ENCODE data around the gene CALML3. TPM values are rescaled to one million over a fixed set of nuclear protein-coding genes. Genes with fewer than 3 reads are reported as not detected.

Gene CALML3
- total and polyA plus RNA-seq, 7 donors: 0.03 TPM; not detected in 6

DNA sequence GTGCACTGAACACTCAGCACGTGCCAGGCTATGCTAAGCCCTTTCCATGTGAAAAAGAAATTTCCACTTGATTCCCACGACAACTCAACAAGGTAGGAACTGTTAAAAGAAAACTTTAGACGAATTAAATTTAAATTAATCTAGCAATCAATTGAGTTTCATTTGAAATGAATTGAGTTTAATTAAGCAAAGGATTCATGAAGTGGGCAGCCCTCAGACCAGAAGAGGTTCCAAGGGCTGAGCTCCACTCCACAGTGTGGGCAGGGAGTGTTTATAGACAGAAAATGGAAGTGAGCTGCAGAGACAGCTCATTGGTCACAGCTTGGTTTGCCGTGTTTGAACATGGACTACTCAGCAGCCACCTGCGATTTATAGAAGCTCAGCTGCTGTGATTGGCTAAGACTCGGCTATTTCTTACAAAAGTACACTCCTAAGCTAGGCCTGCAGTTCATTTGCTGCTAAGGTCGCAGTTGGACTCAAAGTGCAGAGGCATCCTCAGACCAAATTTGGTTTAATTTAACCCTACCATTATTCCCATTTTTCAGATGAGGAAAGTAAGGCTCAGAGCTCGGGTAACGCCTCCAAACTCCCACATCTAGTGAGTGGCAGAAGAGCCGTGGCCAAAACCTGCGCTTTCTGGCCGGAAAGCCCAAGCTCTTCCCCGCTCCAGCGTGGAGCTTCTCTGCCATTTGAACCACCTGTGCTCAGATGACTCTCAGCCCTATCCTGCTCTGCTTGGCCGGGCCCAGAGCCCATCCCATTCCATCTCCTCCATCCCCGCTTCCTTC lies 24.9 kb downstream of the CALML3 start:
- H3K27ac ChIP-seq: no peak overlapping the region

GRCh38 chr10:5550250-5550545 lies 25.4 kb downstream of the CALML3 start:
- no peak for DNase-seq
- no peak overlapping the region for H3K27ac ChIP-seq
- no peak for ATAC-seq
- peaks cover 4% of the 10 kb centered on the region for H3K4me1 ChIP-seq
- TF ChIP-seq, protein P1, sequence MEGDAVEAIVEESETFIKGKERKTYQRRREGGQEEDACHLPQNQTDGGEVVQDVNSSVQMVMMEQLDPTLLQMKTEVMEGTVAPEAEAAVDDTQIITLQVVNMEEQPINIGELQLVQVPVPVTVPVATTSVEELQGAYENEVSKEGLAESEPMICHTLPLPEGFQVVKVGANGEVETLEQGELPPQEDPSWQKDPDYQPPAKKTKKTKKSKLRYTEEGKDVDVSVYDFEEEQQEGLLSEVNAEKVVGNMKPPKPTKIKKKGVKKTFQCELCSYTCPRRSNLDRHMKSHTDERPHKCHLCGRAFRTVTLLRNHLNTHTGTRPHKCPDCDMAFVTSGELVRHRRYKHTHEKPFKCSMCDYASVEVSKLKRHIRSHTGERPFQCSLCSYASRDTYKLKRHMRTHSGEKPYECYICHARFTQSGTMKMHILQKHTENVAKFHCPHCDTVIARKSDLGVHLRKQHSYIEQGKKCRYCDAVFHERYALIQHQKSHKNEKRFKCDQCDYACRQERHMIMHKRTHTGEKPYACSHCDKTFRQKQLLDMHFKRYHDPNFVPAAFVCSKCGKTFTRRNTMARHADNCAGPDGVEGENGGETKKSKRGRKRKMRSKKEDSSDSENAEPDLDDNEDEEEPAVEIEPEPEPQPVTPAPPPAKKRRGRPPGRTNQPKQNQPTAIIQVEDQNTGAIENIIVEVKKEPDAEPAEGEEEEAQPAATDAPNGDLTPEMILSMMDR (IDR thresholded peaks at IDR 0.05): no peak
- no peaks in the 10 kb centered on the region for H3K9me3 ChIP-seq
- intact Hi-C loops (cut with DNase I): no loop called here
- no peaks in the 10 kb centered on the region for H3K27me3 ChIP-seq (ENCODE audit: insufficient read depth in 3 of 3, low read length in 2 of 3)
- WGBS, 3 donors: 83 to 100% (median 94%) methylated on average over 1 of the region's 1 CpG
- H3K36me3 ChIP-seq (ENCODE audit: insufficient read depth in 1 of 2, low read depth in 1 of 2): no peaks in the 10 kb centered on the region
- H3K4me3 ChIP-seq: no peak overlapping the region

More for the DNA sequence above, 24.9 kb downstream of the CALML3 start:
- Histone ChIP-seq H3K27me3 (ENCODE audit: insufficient read depth in 3 of 3, low read length in 2 of 3) (no peaks in the 10 kb centered on the region), H3K9me3 (no peaks in the 10 kb centered on the region), H3K36me3 (ENCODE audit: insufficient read depth in 1 of 2, low read depth in 1 of 2) (no peaks in the 10 kb centered on the region), H3K4me3 (no peak overlapping the region), H3K4me1 (peaks cover 4% of the 10 kb centered on the region)
- peak; percentile 8 to 44 for DNase-seq
- WGBS, 3 donors: 91 to 92% (median 92%) methylated on average over 16 of the region's 16 CpGs
- intact Hi-C loops (cut with DNase I): no loop called here
- TF ChIP-seq, protein P1 (IDR thresholded peaks at IDR 0.05): no peak
- no peak for ATAC-seq

- ATAC-seq: no peak
- no peaks in the 10 kb centered on the region for H3K9me3 ChIP-seq
- no peak overlapping the region for H3K27ac ChIP-seq
- peaks cover 4% of the 10 kb centered on the region for H3K4me1 ChIP-seq
- H3K27me3 ChIP-seq (ENCODE audit: insufficient read depth in 3 of 3, low read length in 2 of 3): no peaks in the 10 kb centered on the region
- intact Hi-C loops (cut with DNase I): no loop called here
- TF ChIP-seq, protein P1 (IDR thresholded peaks at IDR 0.05): no peak
- peak; percentile 7 to 33 for DNase-seq
- H3K36me3 ChIP-seq (ENCODE audit: insufficient read depth in 1 of 2, low read depth in 1 of 2): no peaks in the 10 kb centered on the region
- no peak overlapping the region for H3K4me3 ChIP-seq
- 88 to 91% (median 90%) methylated on average over 17 of the region's 17 CpGs for WGBS, 3 donors
Observed at GRCh38 chr10:5550621-5551530, 26.1 kb downstream of the CALML3 start.

DNA sequence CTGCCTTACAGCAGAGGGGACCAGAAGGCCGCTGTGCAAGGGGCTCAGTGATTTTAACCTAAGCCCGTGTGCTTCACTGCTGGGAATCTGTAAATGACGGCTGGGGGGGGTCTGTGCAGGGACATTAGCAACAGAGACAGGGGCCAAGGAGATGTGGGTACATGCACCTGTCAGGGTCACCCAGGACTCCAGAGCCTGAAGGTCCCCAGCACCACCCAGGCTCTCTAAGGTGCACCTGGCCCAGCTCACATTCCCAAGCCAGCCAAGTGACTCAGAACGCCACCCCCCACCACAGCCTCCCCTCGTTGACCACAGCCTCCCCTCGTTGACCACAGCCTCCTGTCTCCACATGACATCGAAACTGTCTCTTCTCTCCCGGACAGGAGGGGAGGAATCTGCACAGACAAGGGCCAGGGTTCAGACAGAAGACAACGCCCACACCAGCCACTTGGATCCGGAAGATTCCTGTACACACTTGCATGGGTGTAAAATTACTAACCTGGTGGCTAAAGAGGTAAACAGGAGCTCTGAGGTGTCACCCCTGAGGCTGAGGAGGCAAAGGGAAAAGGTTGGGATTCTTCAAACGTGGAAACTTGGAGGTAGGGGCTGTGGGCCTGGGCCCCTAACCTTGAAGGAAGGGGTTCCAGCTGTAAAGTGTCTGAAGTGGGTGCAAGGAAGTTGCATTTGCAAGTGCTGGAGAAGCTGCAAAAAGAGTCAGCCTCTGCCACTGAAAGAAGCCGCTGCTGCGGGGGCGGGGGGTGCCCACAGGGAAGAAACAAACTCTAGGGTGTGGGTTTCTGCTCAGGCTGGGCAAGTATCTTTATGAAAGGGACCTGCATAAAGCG lies 27.0 kb downstream of the CALML3 start:
- Histone ChIP-seq H3K4me3 (no peak overlapping the region), H3K27me3 (ENCODE audit: insufficient read depth in 3 of 3, low read length in 2 of 3) (no peaks in the 10 kb centered on the region), H3K4me1 (no peaks in the 10 kb centered on the region), H3K36me3 (ENCODE audit: insufficient read depth in 1 of 2, low read depth in 1 of 2) (no peaks in the 10 kb centered on the region), H3K9me3 (no peaks in the 10 kb centered on the region), H3K27ac (no peak overlapping the region)
- intact Hi-C loops (cut with DNase I): no loop called here
- 86 to 94% (median 89%) methylated on average over 15 of the region's 15 CpGs for WGBS, 3 donors
- TF ChIP-seq, protein P1 (IDR thresholded peaks at IDR 0.05): no peak
- DNase-seq (peak; percentile 5 to 24), ATAC-seq (no peak)
